NCI-H1417 treated with DMSO at 0.1 percent for 48 hours (cell line): ENCODE measurements around the gene MAP4K4.

Experiments
- DNase-seq: peaks from one replicate; lab custom pipeline; 2025; lab: John Stamatoyannopoulos, UW

MAP4K4 gene

GRCh38 chr2:101697124-101698013 is at the start of gene MAP4K4:
TSS of gene MAP4K4 (plus strand) at chr2:101697707. CDS start at chr2:101698081, 374 bp downstream.
- DNase-seq = no peak

- DNase-seq = no peak
Measured at GRCh38 chr2:101653469-101653868, 44.0 kb upstream of the MAP4K4 start.

GRCh38 chr2:101655702-101656422 is 41.6 kb upstream of the MAP4K4 start:
- DNase-seq = no peak

- no peak for DNase-seq
Measured at GRCh38 chr2:101657787-101658186, 39.7 kb upstream of the MAP4K4 start.

- DNase-seq = no peak
Measured at GRCh38 chr2:101658387-101658786, 39.1 kb upstream of the MAP4K4 start.

GRCh38 chr2:101665312-101665711 is 32.2 kb upstream of the MAP4K4 start:
- no peak for DNase-seq

GRCh38 chr2:101667823-101668222 is 29.7 kb upstream of the MAP4K4 start:
- no peak for DNase-seq

GRCh38 chr2:101672047-101672446 is 25.5 kb upstream of the MAP4K4 start:
- no peak for DNase-seq

- no peak for DNase-seq
Measured at GRCh38 chr2:101673920-101674319, 23.6 kb upstream of the MAP4K4 start.

- DNase-seq = no peak
Measured at GRCh38 chr2:101675512-101675911, 22.0 kb upstream of the MAP4K4 start.

GRCh38 chr2:101676674-101677073 is 20.8 kb upstream of the MAP4K4 start:
- DNase-seq = no peak

- no peak for DNase-seq
Measured at GRCh38 chr2:101677658-101678057, 19.8 kb upstream of the MAP4K4 start.

- DNase-seq = no peak
Measured at GRCh38 chr2:101678379-101678778, 19.1 kb upstream of the MAP4K4 start.

GRCh38 chr2:101679037-101679726 is 18.3 kb upstream of the MAP4K4 start:
- no peak for DNase-seq

GRCh38 chr2:101679801-101680487 is 17.6 kb upstream of the MAP4K4 start:
- DNase-seq = no peak

- DNase-seq = no peak
Measured at GRCh38 chr2:101682311-101682710, 15.2 kb upstream of the MAP4K4 start.

- no peak for DNase-seq
Measured at GRCh38 chr2:101684313-101684712, 13.2 kb upstream of the MAP4K4 start.

- DNase-seq = no peak
Measured at GRCh38 chr2:101688261-101688660, 9.2 kb upstream of the MAP4K4 start.

- DNase-seq = no peak
Measured at GRCh38 chr2:101689114-101689825, 8.2 kb upstream of the MAP4K4 start.

GRCh38 chr2:101690547-101691152 is 6.9 kb upstream of the MAP4K4 start:
- no peak for DNase-seq

- no peak for DNase-seq
Measured at GRCh38 chr2:101692041-101692440, 5.5 kb upstream of the MAP4K4 start.
